ENCODE measurements around the gene OVCA2.

OVCA2 gene

GRCh38 chr17:2067048-2067561 is 25.3 kb downstream of the OVCA2 start:
- no peak for DNase-seq

- no peak for DNase-seq
These were observed 25.8 kb downstream of the OVCA2 start for GRCh38 chr17:2067608-2068024.

GRCh38 chr17:2068031-2068518 is 26.3 kb downstream of the OVCA2 start:
- no peak for DNase-seq

DNA sequence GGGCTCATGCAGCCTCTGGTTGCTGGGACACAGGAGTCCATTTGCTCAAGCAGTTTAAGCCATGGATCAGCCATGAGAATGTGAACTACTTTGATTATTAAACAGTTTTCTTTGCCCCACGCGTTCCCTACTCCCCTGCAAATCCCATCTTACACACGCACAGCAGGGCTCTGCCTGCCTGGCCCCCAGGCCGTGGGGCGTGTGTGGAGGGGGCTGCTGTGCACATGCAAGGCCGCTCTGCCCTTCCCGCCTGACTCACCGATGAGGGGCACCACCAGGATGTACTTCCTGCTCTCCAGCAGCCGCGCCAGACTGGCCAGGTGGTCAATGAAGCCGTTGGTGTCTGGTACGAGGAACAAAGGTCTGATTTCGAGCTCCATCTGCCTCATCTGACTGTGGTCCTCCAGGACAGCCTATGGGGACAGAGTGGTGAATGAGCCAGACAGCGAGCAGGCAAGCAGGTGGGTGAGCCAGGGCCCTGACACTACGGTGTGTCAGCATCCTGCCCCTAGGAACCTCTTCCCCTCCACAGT is 26.8 kb downstream of the OVCA2 start:
- no peak for DNase-seq

GRCh38 chr17:2070241-2071023 is 28.6 kb downstream of the OVCA2 start:
- DNase-seq = peak; percentile 13 to 43

DNA sequence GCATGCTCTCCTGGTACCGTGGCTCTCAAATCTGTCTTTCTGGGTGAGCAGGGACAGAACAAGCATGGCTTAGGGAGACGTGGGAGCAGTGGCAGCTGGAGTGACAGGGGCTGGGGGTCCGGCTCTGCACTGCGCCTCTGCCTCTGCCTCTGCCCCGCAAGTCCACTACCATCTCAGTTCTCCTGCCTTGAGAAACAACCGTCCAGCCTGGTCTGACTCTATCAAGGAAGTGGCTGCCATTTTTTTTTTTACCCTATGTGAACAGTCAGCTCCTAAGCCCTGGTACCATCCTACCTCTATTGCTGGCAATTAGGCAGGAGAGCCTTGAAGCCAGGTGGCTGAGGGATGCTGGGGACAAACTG is 29.2 kb downstream of the OVCA2 start:
- no peak for DNase-seq

- DNase-seq = no peak
These were observed 29.8 kb downstream of the OVCA2 start for GRCh38 chr17:2071455-2072281.

DNA sequence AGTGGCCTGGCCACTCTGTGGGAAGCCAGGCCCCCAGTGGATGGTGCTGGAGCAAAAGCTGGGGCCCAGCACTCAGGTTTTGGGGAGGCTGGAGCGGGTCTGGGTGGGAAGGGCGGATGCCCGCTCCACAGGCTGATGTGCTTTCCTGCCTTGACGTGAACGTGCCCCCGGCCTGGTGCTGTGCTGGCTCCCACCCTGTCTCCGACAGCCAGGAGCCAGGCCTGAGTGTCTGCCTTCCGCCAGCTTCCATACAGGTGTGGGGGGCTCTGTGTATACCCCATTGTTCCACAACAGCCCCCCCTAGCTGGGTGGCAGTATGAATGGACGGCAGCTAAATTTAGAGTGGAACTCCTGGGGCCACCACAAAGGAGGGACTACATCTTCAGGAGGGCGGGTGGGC is 33.1 kb downstream of the OVCA2 start:
- DNase-seq = no peak

DNA sequence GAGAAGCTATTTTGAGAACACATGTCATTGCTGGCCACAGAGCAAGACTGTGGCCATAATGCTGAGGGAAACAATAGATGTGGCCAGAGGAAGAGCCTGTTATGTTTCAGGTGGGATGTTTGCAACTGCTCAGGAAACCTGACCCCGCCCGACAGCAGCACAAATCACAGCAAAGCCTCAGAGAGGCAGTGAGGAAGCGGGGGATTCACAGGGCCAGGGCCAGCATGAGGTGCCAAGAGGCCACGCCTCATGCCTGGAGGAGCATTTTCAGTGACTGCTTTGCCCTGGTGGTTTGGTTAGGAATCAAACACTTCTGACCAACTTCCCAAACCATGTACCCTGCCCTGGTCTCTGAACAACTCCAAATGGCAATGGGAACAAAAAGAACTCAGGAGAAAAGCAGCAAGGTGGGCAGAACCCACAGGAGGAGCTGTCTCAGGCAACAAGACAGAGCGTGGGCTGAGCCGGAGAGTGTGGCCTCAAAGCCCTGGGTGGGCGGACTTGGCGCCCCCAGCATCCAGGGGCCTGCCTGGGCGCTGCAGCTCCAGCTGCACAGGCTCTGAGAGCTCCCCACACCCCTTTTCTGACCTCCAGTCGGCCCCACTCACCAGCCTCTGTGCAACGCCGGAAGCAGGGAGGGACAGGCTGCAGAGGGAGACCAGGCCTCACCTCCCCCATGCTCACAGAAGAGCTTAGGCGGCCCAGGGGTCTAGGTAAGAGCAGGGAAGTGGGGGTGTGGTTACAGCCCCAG is 33.7 kb downstream of the OVCA2 start:
- DNase-seq = no peak

DNA sequence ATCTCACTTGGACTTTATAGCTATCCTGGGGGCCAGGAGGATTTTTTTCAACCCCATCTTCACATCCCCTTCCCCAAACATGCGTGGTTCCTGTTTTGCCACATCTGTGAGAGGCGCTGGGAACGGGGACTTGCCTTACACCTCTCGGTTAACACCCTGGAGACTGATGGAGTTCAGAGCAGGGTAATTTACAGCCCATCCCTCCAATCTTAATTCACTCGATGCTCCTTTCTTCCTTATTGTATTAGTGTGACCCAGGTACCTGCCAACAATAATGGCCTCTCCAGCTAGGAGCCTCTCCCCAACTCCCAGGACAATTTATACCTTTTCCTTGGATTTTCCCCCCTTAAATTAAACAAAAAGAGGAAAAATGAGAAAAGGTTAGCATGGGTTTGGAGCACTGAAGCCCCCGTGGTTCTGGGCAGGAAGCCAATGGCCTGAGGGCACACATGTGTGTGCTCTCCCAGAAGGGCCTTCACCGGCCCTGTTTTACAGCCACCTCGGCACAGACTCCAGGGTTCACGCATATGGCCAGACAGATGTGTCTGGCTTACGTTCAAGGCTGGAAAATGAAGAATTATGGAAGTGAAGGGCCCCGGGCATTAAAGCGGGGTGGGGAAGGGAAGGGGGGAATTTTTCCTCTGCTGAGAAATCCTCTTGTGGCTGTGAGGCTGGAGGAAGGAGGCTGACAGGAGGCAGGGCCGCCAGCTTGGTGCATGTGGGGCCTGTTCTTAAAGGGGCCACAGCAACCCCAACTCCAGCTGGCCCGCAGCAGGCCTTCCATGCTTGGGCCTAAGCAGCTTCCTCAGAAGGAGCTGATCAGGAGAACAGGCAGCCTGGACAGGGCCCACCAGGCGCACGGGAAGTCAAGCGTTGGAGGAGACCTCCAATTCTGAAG is 34.5 kb downstream of the OVCA2 start:
- no peak for DNase-seq

- DNase-seq = no peak
These were observed 35.2 kb downstream of the OVCA2 start for GRCh38 chr17:2077040-2077439.

DNA sequence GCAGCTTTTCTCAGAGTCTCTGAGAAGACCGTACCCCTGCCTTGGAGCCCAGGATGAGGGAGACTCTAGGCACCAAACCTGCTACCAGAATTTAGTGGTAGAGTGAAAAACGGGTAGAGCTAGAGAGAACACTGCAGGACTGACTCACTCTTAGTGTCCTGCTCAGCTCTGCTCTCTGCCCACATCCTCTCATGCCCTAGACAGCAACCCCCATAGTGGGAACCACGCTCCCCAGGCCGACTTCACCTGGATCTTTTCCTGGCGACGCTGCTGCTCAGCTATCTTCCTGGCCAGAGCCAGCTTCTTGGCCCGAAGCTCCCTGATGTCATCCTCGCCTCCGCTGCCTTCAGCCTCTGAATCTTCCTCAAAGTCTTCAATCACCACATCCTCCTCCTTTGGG is 39.7 kb downstream of the OVCA2 start:
- no peak for DNase-seq

DNA sequence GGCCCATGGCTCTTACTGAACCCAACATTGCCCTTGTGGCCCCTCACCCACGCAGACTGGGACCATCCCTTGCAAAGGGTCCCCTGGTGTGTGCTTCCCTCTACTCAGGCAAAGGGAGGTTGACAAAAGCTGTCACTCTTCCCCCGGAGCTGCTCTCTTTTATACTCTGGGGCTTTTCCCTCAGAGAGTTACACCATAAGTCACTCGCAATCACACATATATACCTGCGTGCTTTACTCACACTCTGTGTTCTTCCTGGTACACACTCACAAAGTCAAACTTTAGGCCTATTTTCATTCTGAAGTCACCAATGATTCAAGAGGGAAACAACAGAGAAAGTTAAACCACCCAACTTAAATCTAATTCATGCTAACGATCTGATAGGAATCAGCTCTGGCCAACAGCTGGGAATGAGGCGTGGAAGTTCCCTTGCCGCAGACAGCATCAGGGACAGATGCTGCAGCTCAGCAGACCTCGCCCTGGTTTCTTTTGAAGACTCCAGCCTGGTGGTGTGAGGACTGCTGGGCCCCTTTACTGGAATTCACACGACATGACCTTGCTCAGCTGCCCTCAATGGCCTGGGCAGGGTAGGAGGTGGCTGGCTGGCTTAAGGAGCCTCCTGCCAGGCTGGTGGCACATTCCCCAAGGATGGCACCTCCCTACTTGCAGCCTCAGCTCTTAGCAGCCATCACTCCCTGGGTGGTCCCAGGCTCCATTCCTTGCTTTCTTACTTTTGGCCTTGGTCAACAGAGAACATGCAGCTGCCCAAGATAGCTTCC is 40.4 kb downstream of the OVCA2 start:
- no peak for DNase-seq

DNA sequence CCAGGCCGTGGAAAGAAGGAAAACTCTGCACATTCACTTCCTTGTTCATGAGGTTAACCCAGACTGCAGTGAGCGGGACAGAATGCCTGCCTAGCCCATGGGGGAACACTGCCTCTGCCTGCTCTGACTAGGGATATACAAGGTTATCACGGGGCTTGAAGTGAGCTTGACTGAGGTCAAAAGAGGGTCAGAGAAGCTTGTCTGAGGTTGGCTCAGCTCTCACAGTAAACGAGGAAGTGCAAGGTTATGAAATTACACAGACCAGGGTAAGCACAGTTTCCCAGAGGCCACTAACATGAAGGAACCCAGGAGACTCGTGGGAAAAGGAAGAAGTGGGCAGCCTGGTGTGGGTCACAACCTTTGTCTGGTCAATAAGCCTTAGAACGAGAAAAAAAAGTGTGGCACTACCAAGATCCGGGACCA is 41.8 kb downstream of the OVCA2 start:
- DNase-seq = no peak

DNA sequence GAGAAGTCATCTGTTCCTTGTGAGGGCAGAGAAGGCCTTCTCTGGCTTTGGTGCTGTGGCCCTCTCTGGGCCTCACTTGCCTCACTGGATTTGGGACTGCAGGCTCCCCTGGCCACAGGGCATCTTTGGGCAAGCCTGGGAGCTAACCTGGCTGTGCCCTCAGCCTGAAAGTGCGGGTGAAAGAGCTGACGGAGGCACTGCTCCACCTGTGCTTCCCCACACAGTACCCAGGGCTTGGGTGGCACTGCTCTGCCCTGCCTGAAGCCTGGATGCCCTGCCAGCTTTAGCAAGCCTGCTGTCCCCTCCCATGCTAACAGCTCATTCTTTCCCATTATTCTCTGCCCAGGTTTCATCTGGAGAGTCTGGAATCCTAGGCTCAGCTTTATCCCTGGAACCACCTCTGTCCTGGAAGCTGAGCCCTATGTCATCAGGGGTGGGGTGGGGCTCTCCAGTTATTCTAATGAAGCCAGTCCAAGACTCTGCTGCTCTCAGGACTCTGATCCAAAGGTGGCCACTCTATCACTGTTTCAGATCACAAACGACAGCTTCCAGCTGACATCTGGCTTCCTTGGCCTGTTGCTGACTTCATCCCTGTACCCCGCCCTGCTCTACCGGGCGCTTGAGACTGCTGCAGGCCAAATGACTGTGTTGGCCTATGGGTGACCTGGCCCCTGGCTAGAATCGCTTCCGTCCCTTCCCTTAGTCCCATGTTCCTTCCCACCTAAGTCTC is 42.4 kb downstream of the OVCA2 start:
- DNase-seq = no peak

DNA sequence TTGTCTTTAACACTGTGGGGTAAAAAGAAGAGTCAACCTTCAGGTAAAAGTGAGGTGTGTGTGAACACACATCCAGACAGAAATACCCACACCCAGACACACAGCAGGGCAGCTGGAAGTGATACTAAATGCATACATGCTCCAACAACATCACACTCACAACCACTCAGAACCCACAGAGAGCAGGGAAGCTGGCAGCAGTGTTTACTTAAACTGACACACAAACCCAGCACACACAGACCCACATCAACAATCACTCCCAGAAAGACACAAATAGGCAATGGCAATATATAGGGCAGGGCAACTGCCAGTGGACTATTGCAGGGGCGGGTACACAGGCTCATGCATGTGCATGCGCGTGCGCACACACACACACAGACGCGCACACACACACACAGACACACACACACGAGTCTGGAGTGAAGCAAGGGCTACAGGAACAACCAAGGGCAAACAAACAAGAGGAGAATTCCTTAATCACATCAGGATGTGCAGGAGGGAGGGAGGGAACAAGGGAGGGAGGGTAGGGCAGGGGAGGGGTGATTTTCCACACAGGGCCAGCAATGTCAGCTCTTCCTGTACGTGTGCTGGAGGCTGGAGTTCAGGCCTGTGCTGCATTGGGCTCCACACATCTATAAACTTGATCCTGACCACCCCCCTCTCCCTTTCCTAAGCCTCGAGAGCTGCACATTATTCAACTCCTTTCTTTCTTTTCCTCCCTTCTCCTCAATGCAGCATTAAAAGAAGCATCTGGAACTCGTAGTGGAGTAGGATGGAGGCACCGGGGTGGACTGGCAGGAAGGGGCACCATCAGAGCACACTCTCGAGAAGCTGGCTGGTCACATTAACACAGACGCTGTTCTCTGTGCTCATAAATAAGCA is 43.2 kb downstream of the OVCA2 start:
- DNase-seq = no peak

- no peak for DNase-seq
These were observed 43.8 kb downstream of the OVCA2 start for GRCh38 chr17:2085648-2085949.

DNA sequence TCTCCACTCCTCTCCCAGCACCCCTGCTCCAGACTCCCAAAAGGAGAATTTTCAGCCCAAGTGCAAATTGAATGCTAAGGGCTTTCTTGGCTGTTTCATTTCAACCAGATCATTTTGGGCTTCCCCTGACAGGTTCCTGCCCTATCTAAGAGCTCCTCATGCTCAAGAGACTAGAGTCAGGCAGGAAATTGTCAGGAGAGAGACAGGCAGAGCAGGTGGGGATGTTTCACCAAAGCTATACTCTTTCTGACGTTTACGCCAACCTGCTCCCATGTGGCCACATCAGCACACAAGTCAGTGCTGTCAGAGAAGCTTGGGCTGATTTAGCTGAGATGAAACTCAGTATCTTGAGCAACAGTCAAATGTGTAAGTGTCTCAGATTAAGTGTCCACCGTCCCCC is 44.5 kb downstream of the OVCA2 start:
- no peak for DNase-seq

GRCh38 chr17:2087597-2088211 is 45.9 kb downstream of the OVCA2 start:
- peak; percentile 29 to 30 for DNase-seq
